Ishikawa (cell line): Measurements from ENCODE around the gene NEO1.

ENCODE experiments used
- CEBPB ChIP-seq: IDR thresholded peaks from 2 replicates; pipeline ENCODE4 v1.6.1; 2012
- CREB1 ChIP-seq: IDR thresholded peaks from 2 replicates; pipeline ENCODE4 v1.6.1; 2012; ENCODE audit warnings: low read depth
- EGR1 ChIP-seq: IDR thresholded peaks from 2 replicates; pipeline ENCODE4 v1.6.1; 2012
- EP300 ChIP-seq: IDR thresholded peaks from 2 replicates; pipeline ENCODE4 v1.6.1; 2012; ENCODE audit warnings: borderline replicate concordance
- NFIC ChIP-seq: IDR thresholded peaks from 2 replicates; pipeline ENCODE4 v1.6.1; 2012
- RAD21 ChIP-seq: IDR thresholded peaks from 2 replicates; pipeline ENCODE4 v1.6.1; 2012; ENCODE audit warnings: low read depth
- REST ChIP-seq: IDR thresholded peaks from 2 replicates; pipeline ENCODE4 v1.6.1; 2012; ENCODE audit warnings: low read depth, mild to moderate bottlenecking
- TAF1 ChIP-seq: IDR thresholded peaks from 2 replicates; pipeline ENCODE4 v1.6.1; 2012; ENCODE audit warnings: low read depth, mild to moderate bottlenecking
- TEAD4 ChIP-seq: IDR thresholded peaks from 2 replicates; pipeline ENCODE4 v1.6.1; 2012
- USF1 ChIP-seq: IDR thresholded peaks from 2 replicates; pipeline ENCODE4 v1.6.1; 2012
- YY1 ChIP-seq: IDR thresholded peaks from 2 replicates; pipeline ENCODE4 v1.6.1; 2012; ENCODE audit warnings: low read depth

GRCh38 chr15:73081321-73081958 is 29.2 kb downstream of the NEO1 start:
- TF ChIP-seq REST (no peak), NFIC (no peak), USF1 (no peak), CEBPB (no peak), YY1 (no peak), RAD21 (peak; percentile 73), TAF1 (no peak), EP300 (no peak), CREB1 (no peak), TEAD4 (no peak), EGR1 (no peak)
